GM19324 (cell line): ENCODE data around the gene ADCY7.

Experiments
- ATAC-seq: cut with Tn5 transposase; IDR thresholded peaks from one replicate; pipeline ENCODE4 v1.9.1; 2021; ENCODE audit warnings: mild to moderate bottlenecking, moderate library complexity; ENCODE audit not compliant: unreplicated experiment, low FRiP score

The ADCY7 gene

GRCh38 chr16:50365791-50366575 lies 99.6 kb downstream of the ADCY7 start:
- ATAC-seq, result no peak
